ENCODE measurements around the gene CCKAR. TPM values are rescaled to one million over a fixed set of nuclear protein-coding genes. Genes with fewer than 3 reads are reported as not detected.

Gene CCKAR
- total RNA-seq, 4 donors from 2014 or later = 1.2 to 3.4 (median 1.5) TPM

DNA sequence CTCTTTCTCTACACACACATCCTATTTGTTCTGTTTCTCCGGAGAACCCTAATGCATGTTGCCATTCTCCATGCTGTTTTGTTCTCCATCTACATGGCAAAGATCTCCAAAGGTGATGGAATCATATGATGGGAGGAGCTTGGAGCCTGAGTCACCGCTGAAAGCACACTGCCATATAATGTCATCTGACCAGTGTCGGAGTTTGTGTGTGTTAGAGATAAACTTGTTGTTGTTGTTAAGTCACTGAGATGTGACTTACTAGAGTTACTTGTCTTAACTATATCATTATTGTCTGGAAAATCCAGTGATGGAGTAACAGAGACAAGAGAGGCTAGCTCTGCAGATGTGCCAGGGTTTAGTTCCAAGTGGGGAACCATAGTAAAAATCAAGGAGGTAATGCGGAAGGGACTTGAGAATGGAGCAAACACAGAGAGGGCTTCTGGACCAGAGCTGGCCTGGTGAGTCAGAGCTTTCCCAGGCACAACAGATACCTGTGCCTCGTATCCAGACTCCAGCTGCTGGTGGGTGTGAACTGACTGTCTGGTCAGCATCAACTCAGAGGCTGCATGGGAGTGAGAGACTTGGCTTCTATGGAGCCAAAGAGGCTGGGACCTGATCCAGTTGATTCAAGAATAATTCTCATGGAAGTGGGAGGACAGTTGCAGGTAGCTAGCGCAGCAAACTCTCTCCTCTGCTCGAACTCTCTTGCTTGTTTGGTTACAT is 30.6 kb upstream of the CCKAR start:
- no peak for TF ChIP-seq POLR2AphosphoS5 (IDR thresholded peaks at IDR 0.05)
- TF ChIP-seq POLR2A (IDR thresholded peaks at IDR 0.05; ENCODE audit: low read depth) = no peak
- TF ChIP-seq EP300 (IDR thresholded peaks at IDR 0.05) = no peak
- TF ChIP-seq, protein P1, sequence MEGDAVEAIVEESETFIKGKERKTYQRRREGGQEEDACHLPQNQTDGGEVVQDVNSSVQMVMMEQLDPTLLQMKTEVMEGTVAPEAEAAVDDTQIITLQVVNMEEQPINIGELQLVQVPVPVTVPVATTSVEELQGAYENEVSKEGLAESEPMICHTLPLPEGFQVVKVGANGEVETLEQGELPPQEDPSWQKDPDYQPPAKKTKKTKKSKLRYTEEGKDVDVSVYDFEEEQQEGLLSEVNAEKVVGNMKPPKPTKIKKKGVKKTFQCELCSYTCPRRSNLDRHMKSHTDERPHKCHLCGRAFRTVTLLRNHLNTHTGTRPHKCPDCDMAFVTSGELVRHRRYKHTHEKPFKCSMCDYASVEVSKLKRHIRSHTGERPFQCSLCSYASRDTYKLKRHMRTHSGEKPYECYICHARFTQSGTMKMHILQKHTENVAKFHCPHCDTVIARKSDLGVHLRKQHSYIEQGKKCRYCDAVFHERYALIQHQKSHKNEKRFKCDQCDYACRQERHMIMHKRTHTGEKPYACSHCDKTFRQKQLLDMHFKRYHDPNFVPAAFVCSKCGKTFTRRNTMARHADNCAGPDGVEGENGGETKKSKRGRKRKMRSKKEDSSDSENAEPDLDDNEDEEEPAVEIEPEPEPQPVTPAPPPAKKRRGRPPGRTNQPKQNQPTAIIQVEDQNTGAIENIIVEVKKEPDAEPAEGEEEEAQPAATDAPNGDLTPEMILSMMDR (IDR thresholded peaks at IDR 0.05) = no peak
- no peaks in the 10 kb centered on the region for H3K9me3 ChIP-seq
- intact Hi-C loops (cut with DNase I) = no loop called here
- no peak overlapping the region for H3K4me3 ChIP-seq
- no peaks in the 10 kb centered on the region for H3K27me3 ChIP-seq
- no peak overlapping the region for H3K27ac ChIP-seq (replicated peaks in 1 of 4)
- no peaks in the 10 kb centered on the region for H3K36me3 ChIP-seq
- peak; percentile 60 for DNase-seq (ENCODE audit: extremely low spot score)
- 72% methylated on average over 7 of the region's 7 CpGs for WGBS
- peaks cover 0 to 9% (median 4%) of the 10 kb centered on the region in 4 donors for H3K4me1 ChIP-seq

DNA sequence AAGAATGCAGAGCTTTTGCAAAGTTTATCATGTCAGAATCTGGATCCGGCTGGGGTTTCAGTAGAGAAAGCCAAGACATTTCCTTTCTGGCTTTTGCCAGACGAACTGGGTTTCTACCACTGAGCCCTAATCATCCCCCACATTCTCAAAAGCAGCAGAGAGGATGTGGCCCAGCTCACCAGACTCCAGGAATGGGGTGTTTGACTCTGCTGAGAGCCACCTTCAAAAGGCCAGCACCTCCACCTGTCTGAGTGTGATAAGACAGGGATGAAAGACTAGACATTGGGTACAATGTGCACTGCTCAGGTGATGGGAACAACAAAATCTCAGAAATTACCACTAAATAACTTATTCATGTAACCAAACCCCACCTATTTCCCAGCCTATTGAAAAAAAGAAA is 25.7 kb upstream of the CCKAR start:
- intact Hi-C loops (cut with DNase I) = no loop called here
- no peak overlapping the region for H3K27ac ChIP-seq (replicated peaks in 1 of 4)
- DNase-seq (ENCODE audit: extremely low spot score) = no peak
- H3K4me3 ChIP-seq = no peak overlapping the region
- no peaks in the 10 kb centered on the region for H3K27me3 ChIP-seq
- peaks cover 0 to 9% (median 6%) of the 10 kb centered on the region in 4 donors for H3K4me1 ChIP-seq
- H3K36me3 ChIP-seq = no peaks in the 10 kb centered on the region
- 68% methylated on average over 2 of the region's 2 CpGs for WGBS
- TF ChIP-seq POLR2AphosphoS5 (IDR thresholded peaks at IDR 0.05) = no peak
- TF ChIP-seq, protein P1 (IDR thresholded peaks at IDR 0.05) = no peak
- no peak for TF ChIP-seq POLR2A (IDR thresholded peaks at IDR 0.05; ENCODE audit: low read depth)
- TF ChIP-seq EP300 (IDR thresholded peaks at IDR 0.05) = no peak
- H3K9me3 ChIP-seq = no peaks in the 10 kb centered on the region

DNA sequence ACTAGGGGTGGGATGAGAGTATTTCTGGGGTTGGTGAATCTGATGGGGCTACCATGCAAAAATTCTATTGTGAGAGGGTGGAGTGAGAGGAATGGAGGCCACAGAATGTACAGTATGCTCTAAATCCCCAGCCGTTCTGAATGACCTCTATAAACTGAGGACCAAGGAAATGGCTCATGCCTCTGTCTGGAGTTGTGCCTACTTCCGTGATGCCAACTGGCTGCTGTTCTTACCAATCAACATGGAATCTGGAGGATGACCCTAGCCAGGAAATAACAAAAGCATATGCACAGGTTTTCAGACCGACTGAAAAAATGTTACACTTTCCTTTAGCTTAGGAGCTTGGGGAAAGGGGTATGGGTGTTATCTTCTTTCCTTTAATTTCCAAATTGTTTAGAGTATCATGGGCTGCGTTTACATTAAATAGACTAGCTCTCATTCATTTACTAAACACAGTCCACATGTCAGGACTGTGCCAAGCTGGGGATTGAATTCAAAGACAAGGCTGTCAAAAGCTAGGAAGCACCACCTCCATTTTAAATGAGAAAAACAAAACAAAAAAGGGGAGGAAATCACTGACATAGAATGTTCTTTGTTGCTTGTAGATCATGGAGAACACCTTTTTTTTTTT is 20.2 kb upstream of the CCKAR start:
- Histone ChIP-seq H3K27me3 (no peaks in the 10 kb centered on the region), H3K36me3 (no peaks in the 10 kb centered on the region), H3K27ac (replicated peaks in 1 of 4) (no peak overlapping the region), H3K9me3 (no peaks in the 10 kb centered on the region), H3K4me1 (peaks cover 0 to 21% (median 13%) of the 10 kb centered on the region in 4 donors), H3K4me3 (no peak overlapping the region)
- WGBS = 35% methylated on average over 3 of the region's 4 CpGs
- intact Hi-C loops (cut with DNase I) = no loop called here
- TF ChIP-seq EP300 (IDR thresholded peaks at IDR 0.05) = no peak
- no peak for TF ChIP-seq POLR2A (IDR thresholded peaks at IDR 0.05; ENCODE audit: low read depth)
- no peak for TF ChIP-seq POLR2AphosphoS5 (IDR thresholded peaks at IDR 0.05)
- TF ChIP-seq, protein P1 (IDR thresholded peaks at IDR 0.05) = no peak
- no peak for DNase-seq (ENCODE audit: extremely low spot score)

DNA sequence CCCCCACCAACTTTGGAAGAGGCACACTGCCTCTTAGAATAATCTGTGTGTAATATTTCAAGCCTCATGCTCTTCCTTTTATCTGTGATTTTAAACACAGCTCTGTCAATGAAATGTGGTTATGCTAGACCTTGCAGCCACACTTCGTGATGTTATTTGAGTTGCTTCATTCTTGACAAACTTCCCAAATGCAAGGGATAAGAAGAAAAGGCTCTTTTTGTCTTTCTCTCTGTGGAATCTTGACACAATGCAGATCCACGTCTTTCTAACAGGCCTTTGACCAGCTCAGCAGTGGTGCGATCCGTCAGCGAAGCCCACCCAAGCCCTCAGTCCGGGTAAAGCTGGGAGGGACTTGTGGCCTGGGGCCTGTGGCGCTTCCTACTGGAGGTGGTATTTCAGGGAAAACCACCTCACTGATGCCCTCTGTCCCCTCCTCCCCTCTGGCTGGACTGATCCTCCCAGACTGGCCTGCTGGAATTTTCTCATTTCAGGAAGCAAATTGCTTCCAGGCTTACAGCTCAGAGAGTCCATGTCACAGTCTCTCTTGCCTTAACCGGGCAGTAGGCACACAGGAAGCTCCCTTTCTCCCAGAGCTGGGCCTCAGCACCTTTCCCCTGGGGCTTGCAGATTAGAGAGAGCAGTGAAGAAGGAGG is 19.5 kb upstream of the CCKAR start:
- no peaks in the 10 kb centered on the region for H3K36me3 ChIP-seq
- 72% methylated on average over 7 of the region's 8 CpGs for WGBS

More for the DNA sequence above, 19.5 kb upstream of the CCKAR start:
- intact Hi-C loops (cut with DNase I) = no loop called here
- Histone ChIP-seq H3K27ac (replicated peaks in 1 of 4) (no peak overlapping the region), H3K27me3 (no peaks in the 10 kb centered on the region), H3K4me3 (no peak overlapping the region), H3K4me1 (peaks cover 0 to 21% (median 13%) of the 10 kb centered on the region in 4 donors), H3K9me3 (no peaks in the 10 kb centered on the region)
- TF ChIP-seq EP300 (IDR thresholded peaks at IDR 0.05) (no peak), POLR2A (IDR thresholded peaks at IDR 0.05; ENCODE audit: low read depth) (no peak), POLR2AphosphoS5 (IDR thresholded peaks at IDR 0.05) (no peak)
- TF ChIP-seq, protein P1 (IDR thresholded peaks at IDR 0.05) = no peak
- DNase-seq (ENCODE audit: extremely low spot score) = no peak

Data from esophagus muscularis mucosa (tissue), 4 donors.